CD4-positive, alpha-beta T cell treated with Interleukin-21 for 1 hour (primary cell): ENCODE results near the gene LRRN2.
"Not testable (repeated sequence)": the region's sequence is repeated elsewhere in the genome, so short reads cannot be mapped to it uniquely, and the experiment has no call there.

Experiments
- DNase-seq: peaks from one replicate; pipeline ENCODE4 v3.0.0-alpha.2; 2020

The LRRN2 gene

DNA sequence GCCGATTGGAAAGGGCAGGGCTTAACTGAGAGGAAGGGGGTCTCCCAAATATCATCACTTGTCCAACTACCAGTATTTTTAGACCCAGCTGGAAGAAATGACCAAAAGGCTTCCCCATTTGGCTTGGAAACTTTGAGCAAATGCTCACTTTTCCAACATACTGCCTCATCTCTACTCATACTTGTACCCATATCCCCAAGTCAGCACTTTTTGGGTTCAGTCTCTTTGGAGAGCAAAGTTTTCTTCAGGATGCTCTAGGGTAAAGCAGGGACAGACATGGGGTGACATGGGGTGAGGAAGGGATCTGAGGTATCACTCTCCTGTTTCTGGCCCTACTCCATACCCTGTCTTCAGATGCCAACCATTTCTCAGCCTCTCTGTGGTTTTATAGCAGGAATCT is 27.2 kb downstream of the LRRN2 start:
- DNase-seq, result no peak

DNA sequence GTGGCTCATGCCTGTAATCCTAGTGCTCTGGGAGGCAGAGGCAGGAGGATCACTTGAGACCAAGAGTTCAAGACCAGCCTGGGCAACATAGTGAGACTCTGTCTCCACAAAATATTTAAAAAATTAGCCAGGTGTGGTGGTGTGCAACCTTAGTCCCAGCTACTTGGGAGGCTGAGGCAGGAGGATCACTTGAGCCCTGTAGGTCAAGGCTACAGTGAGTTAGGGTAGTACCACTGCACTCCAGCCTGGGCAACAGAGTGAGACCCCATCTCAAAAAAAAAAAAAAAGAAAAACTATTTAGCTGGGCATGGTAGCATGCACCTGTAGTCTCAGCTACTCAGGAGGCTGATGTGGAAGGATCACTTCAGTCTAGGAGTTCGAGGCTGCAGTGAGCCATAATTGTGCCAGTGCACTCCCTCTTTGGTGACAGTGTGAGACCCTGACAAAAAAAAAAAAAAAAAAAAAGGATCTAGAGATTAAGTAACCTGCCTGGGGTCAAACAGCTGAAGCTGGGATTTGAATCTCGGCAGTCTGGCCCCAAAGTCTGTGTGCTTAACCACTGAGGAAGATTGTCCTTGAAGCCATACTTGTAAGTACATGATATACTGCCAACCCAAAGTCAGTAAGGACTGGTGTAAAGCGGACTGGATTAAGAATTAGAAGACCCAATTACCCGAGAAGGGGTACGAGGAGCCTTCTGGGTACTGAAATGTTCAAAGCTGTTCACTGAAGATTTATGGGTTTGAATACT is 31.8 kb downstream of the LRRN2 start:
- DNase-seq, result no peak

DNA sequence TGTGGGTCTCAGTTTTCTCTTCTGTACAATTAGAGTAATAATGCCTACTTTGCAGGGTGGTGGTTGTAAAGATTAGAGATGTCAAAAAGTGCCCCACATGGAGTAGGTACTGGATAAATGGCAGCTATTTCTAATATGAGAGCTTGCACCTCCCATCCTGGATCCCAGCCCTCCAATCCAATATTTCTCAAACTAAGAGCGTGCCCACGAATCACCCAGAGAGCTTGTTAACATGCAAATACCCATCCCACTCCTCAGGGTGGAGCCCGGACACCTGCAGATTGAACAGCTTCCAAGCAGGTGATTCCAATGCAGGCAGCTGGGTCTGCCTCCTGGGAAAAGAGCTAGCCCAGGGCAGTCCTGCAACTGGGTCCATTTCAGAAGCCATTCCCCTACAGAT is 33.0 kb downstream of the LRRN2 start:
- no peak for DNase-seq

DNA sequence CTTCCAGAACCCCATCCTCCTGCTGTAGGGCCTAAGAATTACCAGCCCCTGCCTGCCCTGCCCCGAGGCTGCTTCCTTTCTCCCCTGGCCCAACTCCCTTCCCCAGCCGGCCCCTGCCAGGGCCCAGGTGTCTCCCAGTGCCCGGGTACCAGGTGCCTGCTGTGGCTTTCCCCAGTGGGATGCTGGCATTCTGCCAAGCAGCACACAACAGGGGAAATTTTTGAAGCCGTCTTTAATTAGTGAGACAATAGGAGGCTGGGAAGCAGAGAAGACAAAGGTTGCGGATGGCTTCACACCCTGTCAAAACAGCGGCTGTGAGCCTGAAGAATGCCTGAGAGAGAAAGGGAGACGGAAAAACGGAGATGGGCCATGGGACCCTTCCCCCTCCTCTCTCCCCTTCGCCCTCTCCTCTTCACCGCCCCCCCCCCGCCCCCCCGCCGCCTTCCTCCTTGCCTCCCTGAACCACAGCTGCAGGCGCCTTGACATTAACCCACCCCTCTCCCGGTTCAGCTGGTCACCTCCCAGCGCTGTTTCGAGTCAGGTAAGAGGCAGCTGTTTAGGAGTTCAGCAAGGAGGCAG is 33.6 kb downstream of the LRRN2 start:
- no peak for DNase-seq

DNA sequence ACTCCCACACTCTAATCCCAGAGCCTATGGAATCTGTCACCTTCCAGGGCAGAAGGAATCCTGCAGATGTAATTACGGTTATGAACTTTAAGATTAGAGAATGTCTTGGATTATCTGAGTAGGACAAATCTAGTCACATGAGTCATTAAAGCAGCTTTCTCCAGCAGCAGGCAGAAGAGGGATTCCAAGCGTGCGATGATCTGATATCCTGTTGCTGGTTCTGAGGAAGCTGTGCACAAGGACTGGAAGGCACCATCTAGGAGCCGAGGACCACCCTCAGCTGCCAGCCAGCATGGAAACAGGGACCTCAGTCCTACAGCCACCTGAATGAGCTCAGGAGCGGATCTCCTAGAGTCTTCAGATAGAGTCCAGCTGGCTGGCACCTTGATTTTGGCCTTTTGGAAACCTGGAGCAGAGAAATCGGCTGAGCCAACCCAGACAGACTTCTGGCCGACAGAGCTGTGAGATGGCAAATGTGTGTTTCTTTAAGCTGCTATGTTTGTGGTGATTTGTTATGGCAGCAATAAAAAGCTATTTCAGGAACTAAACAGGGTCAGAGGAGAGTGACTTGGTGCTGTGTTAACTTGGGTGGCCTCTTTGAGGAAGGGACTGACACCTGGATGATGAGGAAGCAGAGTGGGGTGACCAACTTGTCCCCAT is 34.5 kb downstream of the LRRN2 start:
- DNase-seq, result no peak

DNA sequence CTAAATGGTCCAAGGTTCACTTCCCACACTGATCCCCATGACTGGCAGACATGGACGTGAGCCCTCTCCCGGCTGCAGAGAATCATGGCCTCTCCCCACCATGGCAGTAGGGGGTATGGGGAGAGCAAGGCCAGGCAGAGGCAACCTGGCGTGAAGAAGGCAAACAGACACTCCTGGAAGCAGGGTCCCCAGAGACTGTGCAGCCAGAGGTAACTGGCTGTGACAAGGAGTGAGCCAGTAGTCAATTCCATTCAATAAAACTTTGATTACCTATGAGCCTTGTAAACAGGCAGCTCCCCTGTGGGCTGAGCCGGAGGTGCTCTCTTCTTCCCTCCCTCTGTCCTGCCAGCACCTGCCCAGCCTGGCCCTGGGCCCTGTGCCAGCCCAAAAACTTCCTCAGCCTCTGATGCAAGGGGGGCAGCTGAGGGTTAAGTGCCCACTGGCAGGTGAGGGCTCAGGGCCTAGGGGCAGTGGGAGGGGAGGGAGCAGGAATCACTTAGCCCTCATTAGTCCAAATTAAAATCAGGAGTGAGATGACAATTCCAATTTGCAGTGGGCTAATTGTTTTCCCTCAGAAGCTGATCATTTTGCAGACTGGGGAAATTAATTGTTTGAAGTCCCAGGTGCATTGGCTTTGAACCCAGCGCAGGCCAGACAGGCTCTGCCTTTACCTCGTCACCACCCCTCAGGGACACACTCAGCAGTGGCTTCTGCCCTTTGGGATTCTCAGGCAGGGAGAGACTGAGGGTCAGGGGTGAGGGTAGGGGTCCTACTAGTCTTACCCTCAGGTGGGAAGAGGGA is 35.6 kb downstream of the LRRN2 start:
- DNase-seq, result no peak

DNA sequence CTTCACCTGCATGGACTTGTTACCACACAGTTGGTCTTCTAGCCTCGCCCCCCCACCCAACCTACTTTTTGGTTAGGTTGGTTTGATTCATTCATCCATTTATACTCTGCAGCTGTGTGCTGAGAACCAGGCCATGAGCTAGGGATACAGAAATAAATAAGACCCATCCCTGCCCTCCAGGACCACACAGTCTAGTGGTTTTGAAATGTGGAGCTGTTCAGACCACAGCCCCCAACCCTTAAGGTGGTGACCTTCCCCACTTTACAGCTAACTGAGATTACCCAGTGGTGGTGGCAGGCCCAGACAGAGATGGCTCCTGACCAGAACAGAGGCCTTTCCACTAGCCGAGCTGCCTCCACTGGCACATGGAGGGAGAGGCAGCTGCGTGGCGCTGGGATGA is 37.0 kb downstream of the LRRN2 start:
- no peak for DNase-seq

DNA sequence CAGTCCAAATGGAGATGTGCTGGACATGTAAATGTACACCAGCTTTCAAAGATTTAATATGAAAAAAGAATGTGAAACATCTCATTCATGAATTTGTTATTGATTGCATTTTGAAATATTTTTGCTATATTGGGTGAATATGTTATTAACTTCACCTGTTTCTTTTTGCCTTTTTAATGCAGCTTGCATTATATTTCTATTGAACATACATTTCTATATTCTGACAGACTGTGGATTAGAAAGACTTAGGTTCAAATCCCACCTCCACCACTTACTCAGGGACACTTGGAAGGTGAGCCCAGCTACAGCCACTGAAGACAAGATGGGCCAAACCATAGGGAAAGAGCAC is 37.8 kb downstream of the LRRN2 start:
- no peak for DNase-seq

DNA sequence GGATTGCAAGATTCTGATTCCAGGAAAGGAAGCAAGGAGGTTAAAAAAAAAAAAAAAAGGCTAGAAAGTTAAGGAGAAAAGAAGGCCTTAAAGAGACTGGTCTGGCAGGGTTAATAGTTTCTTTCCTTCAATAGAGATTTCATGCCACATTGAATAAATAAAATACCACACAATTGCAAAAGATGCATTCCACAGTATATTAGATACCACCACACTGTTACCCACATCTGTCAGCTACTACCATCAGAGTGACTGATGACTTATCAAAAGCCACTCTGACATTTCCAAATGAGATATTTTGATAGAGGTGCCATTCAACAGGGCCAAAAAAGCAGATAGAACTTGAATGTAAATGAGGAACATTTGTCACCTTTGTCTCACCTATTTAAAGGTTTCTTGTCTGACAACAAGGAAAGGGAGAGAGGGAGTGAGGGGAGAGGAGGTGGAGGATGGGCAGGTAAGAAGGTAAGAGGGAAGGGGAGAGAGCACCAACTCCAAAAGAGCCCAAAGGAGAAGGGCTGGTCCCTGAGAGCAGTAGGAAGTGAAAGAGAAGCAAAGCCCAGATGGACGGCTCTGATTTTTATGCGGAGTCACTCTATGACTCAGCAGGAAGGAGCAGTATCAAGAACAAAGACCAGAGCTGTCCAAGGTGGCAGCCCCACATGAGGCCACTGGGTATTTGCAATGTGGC is 38.3 kb downstream of the LRRN2 start:
- no peak for DNase-seq

DNA sequence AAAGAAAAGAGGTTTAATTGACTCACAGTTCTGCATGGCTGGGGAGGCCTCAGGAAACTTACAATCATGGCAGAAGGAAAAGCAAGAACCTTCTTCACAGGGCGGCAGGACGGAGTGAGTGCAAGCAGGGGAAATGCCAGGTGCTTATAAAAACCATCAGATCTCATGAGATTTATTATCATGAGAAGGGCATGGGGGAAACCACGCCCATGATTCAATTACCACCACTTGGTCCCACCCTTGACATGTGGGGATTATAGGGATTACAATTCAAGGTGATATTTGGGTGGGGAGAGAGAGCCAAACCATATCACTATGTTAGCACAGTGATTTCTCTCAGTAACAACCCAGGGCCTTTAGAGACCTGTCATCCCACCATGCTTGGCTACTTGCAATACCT is 39.9 kb downstream of the LRRN2 start:
- DNase-seq, result no peak

DNA sequence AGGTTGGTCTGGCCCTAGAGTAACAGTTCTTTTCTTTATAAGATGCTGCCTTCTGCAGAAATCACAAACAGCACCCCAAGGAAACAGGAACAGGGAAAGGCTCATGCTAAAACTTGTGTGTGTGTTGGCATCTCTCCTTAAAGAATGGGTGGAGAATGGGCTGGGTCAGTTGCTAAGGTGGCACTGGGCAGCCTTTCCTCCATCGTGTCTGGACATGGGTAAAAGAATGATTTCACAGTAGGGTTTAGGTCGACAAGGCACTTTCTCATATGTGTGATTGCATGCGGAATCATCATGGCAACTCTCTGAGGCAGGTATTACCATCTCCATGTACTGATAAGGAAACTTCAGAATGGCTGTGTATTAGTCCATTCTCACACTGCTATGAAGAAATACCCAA is 40.3 kb downstream of the LRRN2 start:
- no peak for DNase-seq

DNA sequence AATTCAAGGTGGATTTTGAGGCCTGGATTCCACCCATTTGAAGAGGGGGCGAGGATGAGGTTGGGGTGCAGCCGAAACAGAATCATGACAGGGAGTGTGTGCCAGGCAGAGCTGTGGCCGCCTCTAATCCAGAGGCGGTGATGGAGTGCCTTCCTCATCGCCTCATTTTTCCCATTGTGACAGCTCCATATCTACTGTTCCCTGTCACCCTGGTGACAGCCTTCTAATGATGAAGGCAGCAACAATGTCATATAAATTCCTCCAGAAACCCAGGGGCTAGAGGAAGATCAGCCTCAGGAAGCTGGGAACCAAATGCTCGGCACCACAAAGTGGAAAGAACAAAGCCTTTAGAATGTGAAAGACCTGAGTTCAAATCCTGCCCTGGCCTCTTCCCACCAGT is 42.0 kb downstream of the LRRN2 start:
- DNase-seq, result no peak

DNA sequence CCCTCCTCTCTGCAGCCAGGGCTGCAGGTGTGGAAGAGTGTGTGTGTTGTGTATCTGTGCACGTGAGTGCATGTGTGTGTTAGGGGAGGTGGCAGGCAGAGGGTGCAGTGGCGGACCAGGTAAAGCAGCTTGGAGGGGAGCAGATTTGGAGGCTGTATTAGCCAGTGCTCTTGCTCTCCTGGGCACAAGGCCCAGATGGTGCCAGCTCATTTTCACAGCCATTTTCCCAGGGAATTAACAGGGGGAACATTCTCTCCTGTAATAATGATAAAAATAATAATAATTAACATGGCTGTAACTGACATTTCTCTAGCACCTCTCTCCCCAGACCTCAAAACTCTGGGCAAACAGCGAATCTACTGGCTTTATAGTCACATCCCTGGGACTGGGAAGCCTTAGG is 43.6 kb downstream of the LRRN2 start:
- DNase-seq, result no peak

DNA sequence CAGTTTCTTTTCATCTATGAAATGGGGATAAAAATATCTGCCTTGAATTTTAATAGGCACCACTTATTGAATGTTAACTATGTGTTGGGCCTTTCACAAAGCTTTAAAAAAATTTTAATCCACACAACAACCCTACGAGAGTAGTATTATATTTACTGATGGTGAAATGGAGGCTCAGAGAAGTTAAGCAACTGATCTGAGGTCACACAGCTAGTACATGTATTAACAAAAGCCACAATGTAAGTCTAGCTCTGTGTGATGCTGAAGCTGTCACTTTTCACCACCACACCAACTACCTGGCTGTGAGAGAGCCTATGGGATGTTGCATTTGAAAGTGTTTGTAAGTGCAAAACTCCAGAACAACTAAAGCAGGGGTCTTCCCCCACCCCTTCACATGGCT is 44.1 kb downstream of the LRRN2 start:
- no peak for DNase-seq

DNA sequence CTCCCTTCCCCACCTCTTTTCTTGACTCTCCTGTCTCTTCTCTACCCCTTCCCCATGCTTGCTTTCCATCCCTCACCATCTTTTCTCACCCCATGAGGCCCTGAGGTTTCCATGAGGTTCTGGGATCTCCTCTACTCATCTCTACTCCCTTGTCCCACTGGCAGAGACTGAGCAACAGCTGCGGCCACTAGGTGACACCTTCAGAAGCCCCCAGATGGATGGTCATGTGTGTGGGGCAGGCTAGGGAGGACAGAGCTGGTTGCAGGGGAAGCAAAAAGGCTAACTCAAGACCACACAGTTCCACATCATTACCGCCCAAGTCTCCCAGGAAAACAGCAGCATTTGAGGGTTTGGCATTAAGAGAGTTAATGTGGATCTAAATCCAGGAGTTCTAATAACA is 45.0 kb downstream of the LRRN2 start:
- no peak for DNase-seq

DNA sequence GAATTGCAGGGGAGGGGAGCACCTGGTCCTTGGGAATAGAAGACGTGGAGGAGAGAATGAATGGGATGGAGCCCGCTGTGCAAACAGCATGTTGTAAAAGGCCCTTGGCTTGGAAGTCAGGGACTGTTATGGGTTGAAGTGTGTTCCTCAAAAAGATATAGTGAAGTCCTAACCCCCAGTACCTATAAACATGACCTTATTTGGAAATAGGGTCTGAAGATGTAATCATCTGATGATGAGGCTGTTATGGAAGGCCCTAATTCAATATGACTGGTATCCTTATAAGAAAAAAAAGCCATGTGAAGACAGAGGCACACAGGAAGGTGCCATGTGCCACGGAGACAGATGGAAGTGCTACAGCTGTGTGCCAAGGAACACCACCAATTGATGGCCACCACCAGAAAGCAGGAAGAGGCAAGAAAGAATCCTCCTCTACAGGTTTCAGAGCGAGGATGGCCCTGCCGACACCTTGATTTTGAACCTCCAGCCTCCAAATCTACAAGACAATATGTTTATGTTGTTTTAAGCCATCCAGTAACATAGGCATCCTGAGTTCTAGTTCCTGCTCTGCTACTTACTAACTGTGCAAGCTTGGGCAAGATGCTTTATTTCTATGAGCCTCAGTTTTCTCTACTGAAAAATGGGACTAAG is 51.2 kb downstream of the LRRN2 start:
- no peak for DNase-seq

DNA sequence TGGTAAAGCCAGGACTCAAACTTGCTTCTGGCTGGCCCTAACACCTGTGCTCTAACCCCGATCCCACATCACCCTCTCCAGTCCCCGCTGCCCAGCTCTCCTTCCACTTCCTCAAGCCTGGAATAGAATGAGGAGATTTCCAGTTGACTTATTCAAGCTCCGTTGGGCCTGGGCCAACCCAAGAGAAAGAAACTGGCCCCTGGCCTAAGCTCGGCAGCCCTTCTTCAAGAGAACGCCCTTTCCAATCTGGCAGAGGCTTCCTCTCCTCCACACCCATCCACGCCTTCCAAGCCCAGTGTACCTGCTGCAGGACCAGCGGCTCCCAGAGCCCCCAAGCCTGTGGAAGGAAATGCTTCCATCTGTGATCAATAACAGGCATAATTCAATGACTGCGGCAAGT is 51.9 kb downstream of the LRRN2 start:
- DNase-seq, result no peak

DNA sequence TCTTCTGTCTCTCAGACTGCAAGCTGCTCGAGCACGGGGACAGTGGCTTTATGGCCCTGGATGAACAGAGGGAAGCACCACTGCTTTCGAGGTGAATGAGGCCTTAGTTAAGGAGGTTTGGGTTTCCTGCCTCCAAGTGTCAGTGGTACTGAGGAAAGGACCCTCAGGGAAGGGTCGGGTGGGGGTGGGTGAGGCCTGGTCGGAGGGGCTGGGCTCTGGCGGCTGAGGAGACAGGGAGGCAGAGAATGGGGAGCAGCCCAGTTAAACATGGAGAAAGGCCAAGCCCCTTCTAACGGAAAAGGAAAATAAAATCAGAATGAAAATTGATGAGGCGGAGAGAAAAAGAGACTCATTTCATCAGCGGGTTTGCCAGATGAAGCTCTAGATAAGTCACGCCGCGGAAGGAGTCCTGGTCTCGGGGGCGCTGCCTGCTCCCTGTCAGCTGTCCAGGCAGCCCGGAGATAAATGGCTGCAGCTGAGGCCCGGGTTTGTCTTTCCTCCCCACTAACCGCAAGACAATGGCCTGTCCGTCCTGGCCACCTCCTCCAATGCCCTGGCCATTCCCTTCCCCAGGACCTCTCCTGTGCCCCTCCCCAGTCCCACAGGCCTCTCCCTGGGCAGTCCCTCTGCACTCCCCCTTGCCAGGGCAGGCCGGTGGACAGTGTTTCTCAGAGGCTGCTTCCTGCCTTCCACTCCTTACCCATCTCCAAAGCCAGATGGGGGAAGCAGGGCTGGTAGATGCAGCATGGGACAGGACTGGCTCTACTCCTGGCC is 55.2 kb downstream of the LRRN2 start:
- no peak for DNase-seq

DNA sequence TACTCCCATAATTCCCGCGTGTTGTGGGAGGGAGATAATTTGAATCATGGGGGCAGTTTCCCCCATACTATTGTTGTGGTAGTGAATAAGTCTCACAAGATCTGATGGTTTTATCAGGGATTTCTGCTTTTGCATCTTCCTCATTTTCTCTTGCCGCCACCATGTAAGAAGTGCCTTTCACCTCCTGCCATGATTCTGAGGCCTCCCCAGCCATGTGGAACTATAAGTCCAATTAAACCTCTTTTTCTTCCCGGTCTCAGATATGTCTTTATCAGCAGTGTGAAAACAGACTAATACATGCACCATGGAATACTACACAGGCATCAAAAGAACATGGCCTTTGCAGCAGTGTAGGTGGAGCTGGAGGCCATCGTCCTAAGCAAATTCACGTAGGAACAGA is 56.1 kb downstream of the LRRN2 start:
- not testable (repeated sequence) for DNase-seq

DNA sequence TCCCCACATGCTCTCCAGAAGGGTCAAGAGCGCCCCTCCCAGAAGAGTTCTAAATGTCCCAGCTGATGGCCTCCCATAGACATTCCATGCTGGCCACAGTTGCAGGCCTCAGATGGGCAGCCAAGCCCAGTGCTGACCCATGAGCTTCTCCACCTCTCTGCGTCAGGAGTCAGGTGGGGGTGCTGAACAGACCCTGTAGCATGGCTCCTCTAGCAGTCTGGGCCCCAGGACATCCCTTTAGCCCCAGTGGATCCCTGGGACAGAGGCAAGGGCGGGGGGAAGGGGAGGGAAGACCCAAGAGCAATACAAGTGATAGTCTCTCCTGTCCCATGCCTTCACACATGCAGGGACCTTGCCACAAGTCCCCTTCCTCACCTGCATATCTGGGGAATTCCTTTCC is 56.7 kb downstream of the LRRN2 start:
- DNase-seq, result no peak

DNA sequence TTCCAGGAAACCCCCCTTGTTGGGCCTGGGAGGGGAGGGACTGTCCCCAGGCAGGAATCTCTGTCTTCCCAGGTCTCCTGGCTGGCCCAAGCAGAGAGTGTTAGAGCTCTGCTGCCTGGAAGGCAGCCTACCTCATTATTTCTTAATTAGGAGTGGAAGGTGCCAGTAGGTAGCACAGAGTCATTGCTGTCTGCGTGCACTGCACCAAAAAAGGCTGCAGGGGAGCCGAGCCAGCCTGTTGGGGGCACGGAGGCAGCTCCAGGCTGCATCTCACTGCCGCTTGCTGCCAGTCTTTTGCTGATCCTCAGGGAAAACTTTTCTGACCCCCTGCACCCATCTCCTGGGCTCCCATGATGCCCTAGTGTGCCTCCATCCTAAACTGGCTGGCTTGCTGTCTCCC is 58.1 kb downstream of the LRRN2 start:
- no peak for DNase-seq

DNA sequence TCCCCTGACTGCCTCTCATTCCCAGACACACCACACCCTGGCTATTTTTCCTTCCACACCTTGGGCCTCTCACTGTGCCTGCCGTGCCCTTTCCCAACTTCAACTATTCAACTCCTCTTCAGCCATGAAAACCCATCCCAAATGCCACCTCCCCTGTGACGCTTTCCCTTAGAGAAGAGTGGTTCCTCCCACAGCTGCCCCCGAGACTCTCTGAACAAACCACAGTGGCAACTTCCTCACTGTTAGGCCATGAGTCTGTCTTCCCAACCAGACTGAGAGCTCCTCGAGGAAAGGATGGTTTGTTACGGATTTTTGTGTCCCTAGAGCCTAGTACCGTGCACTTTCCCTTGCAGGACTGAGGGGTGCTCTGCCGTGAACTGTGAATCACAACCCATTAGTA is 59.2 kb downstream of the LRRN2 start:
- no peak for DNase-seq
